H1 (cell line): Measurements from ENCODE around the gene DLG4.

Experiments
- CREB1 ChIP-seq: IDR thresholded peaks from 2 replicates; pipeline ENCODE4 v1.6.1; 2012; ENCODE audit warnings: inconsistent platforms
- EZH2 ChIP-seq: fragments of 200-600 bp; sonication (generic); IDR thresholded peaks from 2 replicates; pipeline ENCODE4 v1.7.1; 2012; ENCODE audit warnings: low read depth, mild to moderate bottlenecking, moderate library complexity, low read length, inconsistent platforms; ENCODE audit not compliant: severe bottlenecking
- TEAD4 ChIP-seq: IDR thresholded peaks from 2 replicates; pipeline ENCODE4 v1.6.1; 2012; ENCODE audit warnings: low read depth, low read length, inconsistent platforms, mixed read lengths
- TF ChIP-seq, protein P1 (sequence below), 3 experiments: IDR thresholded peaks; 1 replicate in 2 of 3; 2 replicates in 1 of 3; pipeline versions ENCODE4 v1.5.1 to v1.6.1; 2011; ENCODE audit warnings: low read length in 3 of 3, mild to moderate bottlenecking in 3 of 3, inconsistent platforms in 2 of 3, low read depth in 1 of 3, moderate library complexity in 1 of 3; ENCODE audit not compliant: insufficient read depth in 1 of 3; ENCODE audit errors: control extremely low read depth in 1 of 3
- TF ChIP-seq, protein P2 (sequence below): IDR thresholded peaks from 2 replicates; pipeline ENCODE4 v1.6.1; 2011; ENCODE audit warnings: low read depth, mild to moderate bottlenecking, low read length; ENCODE audit not compliant: insufficient read depth

DNA sequence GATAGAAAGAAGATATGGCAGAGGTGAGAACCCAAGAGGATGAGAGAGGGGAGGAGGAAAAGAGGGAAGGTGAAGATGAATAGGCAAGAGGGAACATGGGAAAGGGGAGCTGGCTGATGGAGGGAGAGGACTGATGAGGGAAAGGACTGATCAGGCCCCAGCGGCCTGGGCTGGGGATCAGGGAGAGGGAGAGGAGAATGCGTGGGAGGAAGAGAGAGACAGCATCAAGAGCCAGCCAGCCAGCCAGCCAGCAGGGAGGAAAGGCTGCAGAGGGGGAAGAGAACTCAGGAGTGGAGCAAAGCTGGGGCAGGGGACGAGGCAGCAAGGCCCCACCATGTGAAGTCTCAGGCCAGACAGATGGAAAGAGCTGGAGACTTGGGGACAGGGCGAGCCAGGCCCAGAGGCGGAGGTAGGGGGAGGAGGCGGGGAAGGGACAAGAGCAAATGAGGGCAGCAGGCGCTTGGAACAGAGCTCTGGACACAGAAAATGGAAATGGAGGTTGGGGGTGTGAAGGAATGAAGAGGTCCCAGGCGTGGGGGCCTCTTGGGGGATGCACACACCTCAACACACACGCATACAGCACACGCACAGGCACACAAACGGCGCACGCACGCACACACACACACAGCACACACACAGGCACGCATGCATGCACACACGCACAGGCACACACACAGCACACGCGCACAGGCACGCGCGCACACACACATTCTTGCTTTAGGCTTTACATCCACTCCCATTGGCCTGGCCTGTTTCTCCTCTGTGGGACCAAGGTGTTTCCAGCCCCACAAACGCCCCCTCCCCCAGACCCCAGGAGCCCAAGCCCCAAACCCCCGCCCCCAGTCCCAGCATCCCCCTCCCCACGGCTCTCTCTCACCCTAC, 12.3 kb downstream of the DLG4 start:
- TF ChIP-seq, protein P1, sequence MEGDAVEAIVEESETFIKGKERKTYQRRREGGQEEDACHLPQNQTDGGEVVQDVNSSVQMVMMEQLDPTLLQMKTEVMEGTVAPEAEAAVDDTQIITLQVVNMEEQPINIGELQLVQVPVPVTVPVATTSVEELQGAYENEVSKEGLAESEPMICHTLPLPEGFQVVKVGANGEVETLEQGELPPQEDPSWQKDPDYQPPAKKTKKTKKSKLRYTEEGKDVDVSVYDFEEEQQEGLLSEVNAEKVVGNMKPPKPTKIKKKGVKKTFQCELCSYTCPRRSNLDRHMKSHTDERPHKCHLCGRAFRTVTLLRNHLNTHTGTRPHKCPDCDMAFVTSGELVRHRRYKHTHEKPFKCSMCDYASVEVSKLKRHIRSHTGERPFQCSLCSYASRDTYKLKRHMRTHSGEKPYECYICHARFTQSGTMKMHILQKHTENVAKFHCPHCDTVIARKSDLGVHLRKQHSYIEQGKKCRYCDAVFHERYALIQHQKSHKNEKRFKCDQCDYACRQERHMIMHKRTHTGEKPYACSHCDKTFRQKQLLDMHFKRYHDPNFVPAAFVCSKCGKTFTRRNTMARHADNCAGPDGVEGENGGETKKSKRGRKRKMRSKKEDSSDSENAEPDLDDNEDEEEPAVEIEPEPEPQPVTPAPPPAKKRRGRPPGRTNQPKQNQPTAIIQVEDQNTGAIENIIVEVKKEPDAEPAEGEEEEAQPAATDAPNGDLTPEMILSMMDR (IDR thresholded peaks at IDR 0.05; ENCODE audit: control extremely low read depth in 1 of 3, insufficient read depth in 1 of 3, low read depth in 1 of 3, low read length in 3 of 3) = no peak
- TF ChIP-seq, protein P2, sequence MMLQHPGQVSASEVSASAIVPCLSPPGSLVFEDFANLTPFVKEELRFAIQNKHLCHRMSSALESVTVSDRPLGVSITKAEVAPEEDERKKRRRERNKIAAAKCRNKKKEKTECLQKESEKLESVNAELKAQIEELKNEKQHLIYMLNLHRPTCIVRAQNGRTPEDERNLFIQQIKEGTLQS = no peak
- TF ChIP-seq CREB1 (no peak; the same call in 1 of the 2 replicates), EZH2 (no peak), TEAD4 (no peak)
